Vagina (tissue), 2 donors: ENCODE measurements around the gene RGL1. TPM values are rescaled to one million over a fixed set of nuclear protein-coding genes. Genes with fewer than 3 reads are reported as not detected.

Experiments used
- DNase-seq, 2 donors: peaks; one replicate each; pipeline ENCODE4 v3.0.0-alpha.2; 2017; ENCODE audit errors: extremely low spot score in 2 of 2
- H3K27ac ChIP-seq: fragments of 200-600 bp; sonication (generic); one replicate; pipeline ENCODE4 v1.5.1; 2019
- H3K27me3 ChIP-seq: fragments of 200-600 bp; sonication (generic); one replicate; pipeline ENCODE4 v1.5.1; 2019
- H3K36me3 ChIP-seq, 2 donors: fragments of 200-600 bp; sonication (generic); one replicate each; pipeline ENCODE4 v1.5.1; 2017 to 2019
- H3K4me1 ChIP-seq: fragments of 200-600 bp; sonication (generic); one replicate; pipeline ENCODE4 v1.5.1; 2019
- H3K4me3 ChIP-seq, 2 donors: fragments of 200-600 bp; sonication (generic); 1 replicate in 1 of 2; 2 replicates in 1 of 2; pipeline ENCODE4 v1.5.1; 2016 to 2019
- H3K9me3 ChIP-seq: fragments of 200-600 bp; sonication (generic); one replicate; pipeline ENCODE4 v1.5.1; 2019
- POLR2A ChIP-seq, 2 donors: fragments of 450-650 bp; IDR thresholded peaks; one replicate each; pipeline ENCODE4 v1.6.1; 2017; ENCODE audit warnings: antibody characterized with exemption in 2 of 2, mild to moderate bottlenecking in 2 of 2, moderate library complexity in 2 of 2
- POLR2AphosphoS5 ChIP-seq, 2 donors: sonication (generic); formaldehyde crosslinking; IDR thresholded peaks; one replicate each; pipeline ENCODE4 v1.9.0; 2017; ENCODE audit warnings: antibody characterized with exemption in 2 of 2, mild to moderate bottlenecking in 2 of 2, low read depth in 1 of 2; ENCODE audit not compliant: insufficient read depth in 1 of 2
- intact Hi-C: fragments of 100-400 bp; cut with DNase I; formaldehyde crosslinking; loops from one replicate; pipeline ENCODE4 v1.15.1; 2023
- total RNA-seq: library from RNA; depleted of rRNA; stranded (reverse); fragments of >200 nt; gene quantifications from one replicate; pipeline ENCODE4 v1.2.3, GENCODE V29; 2016
- TF ChIP-seq, protein P1 (sequence below), 3 experiments: fragments of 450-650 bp in 2 of 3; fragments of 200-600 bp in 1 of 3; sonication (generic) in 1 of 3; IDR thresholded peaks; one replicate each; pipeline ENCODE4 v1.5.1; 2017 to 2019; ENCODE audit warnings: antibody characterized with exemption in 3 of 3, mild to moderate bottlenecking in 2 of 3, moderate library complexity in 2 of 3

The RGL1 gene
- total RNA-seq, 1 donor from 2014 or later, result 23.1 TPM

DNA sequence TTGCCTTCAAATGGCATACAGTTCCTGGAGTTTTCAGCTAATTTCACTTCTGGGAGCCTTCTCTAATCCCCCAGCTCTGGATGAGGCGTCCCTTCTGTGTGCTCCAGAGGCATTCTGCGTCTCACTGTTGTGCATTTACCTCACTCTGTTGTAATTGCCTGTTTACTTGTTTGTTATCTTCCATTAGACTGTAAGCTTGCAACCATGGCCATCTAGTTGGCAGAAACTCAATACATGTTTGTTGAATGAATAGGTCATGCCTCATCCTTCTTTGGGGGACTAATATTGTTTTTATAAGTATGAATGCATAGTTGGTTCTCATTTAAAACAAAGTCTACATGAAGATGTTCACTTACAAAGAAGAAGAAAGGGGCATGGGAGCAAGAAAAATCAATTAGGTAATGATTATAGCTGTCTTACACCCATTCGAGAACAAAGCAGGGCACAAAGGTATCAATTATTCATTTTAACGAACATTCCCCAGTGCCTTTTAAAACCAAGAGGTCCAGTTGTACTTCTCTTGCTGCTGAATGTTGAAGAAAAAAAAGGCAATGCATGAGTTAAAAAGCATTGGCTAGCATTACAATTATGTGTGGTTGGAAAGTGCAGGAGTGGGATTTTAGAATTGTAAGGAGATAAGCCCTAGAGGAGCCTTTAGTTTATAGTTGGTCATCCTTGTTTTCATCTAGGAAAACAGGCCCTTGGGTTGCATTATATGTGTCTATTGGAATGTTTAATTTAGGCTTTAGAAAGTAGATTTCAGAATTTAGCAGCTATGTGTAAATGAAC lies 6.0 kb downstream of the RGL1 start:
- DNase-seq, result no peak
- Histone ChIP-seq H3K27me3 (no peaks in the 10 kb centered on the region), H3K36me3 (no peaks in the 10 kb centered on the region), H3K27ac (no peak overlapping the region), H3K4me3 (no peak overlapping the region), H3K4me1 (peaks cover 70% of the 10 kb centered on the region), H3K9me3 (no peaks in the 10 kb centered on the region)
- intact Hi-C loops, result no loop called here
- TF ChIP-seq, protein P1, sequence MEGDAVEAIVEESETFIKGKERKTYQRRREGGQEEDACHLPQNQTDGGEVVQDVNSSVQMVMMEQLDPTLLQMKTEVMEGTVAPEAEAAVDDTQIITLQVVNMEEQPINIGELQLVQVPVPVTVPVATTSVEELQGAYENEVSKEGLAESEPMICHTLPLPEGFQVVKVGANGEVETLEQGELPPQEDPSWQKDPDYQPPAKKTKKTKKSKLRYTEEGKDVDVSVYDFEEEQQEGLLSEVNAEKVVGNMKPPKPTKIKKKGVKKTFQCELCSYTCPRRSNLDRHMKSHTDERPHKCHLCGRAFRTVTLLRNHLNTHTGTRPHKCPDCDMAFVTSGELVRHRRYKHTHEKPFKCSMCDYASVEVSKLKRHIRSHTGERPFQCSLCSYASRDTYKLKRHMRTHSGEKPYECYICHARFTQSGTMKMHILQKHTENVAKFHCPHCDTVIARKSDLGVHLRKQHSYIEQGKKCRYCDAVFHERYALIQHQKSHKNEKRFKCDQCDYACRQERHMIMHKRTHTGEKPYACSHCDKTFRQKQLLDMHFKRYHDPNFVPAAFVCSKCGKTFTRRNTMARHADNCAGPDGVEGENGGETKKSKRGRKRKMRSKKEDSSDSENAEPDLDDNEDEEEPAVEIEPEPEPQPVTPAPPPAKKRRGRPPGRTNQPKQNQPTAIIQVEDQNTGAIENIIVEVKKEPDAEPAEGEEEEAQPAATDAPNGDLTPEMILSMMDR (IDR thresholded peaks at IDR 0.05), result no peak
- TF ChIP-seq POLR2A (IDR thresholded peaks at IDR 0.05), result no peak
- TF ChIP-seq POLR2AphosphoS5 (IDR thresholded peaks at IDR 0.05; ENCODE audit: insufficient read depth in 1 of 2, low read depth in 1 of 2), result no peak

DNA sequence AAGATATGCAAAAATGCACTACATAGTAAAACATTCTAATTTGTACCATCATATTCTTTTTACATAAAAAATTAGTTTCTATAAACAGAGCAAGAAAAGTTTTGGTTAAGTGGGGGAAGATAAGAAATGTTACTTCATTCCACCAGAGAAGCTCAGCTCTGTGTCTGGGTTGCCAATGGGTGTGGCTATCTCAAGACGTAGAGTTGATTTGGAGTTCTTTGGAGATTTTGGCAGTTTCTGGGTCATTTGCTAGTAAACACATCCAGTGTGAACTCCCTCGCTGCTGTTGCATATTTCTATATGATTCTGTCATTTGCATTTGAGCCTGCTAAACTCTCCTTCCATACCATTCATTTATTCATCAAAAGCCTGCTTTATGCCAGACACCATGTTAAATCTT lies 7.2 kb downstream of the RGL1 start:
- H3K27ac ChIP-seq, result no peak overlapping the region
- intact Hi-C loops, result no loop called here
- TF ChIP-seq POLR2A (IDR thresholded peaks at IDR 0.05) (no peak), POLR2AphosphoS5 (IDR thresholded peaks at IDR 0.05; ENCODE audit: insufficient read depth in 1 of 2, low read depth in 1 of 2) (no peak)
- TF ChIP-seq, protein P1 (IDR thresholded peaks at IDR 0.05), result no peak
- DNase-seq, result no peak
- H3K4me1 ChIP-seq, result peaks cover 70% of the 10 kb centered on the region
- H3K27me3 ChIP-seq, result no peaks in the 10 kb centered on the region
- H3K36me3 ChIP-seq, result no peaks in the 10 kb centered on the region
- H3K4me3 ChIP-seq, result no peak overlapping the region
- H3K9me3 ChIP-seq, result no peaks in the 10 kb centered on the region

DNA sequence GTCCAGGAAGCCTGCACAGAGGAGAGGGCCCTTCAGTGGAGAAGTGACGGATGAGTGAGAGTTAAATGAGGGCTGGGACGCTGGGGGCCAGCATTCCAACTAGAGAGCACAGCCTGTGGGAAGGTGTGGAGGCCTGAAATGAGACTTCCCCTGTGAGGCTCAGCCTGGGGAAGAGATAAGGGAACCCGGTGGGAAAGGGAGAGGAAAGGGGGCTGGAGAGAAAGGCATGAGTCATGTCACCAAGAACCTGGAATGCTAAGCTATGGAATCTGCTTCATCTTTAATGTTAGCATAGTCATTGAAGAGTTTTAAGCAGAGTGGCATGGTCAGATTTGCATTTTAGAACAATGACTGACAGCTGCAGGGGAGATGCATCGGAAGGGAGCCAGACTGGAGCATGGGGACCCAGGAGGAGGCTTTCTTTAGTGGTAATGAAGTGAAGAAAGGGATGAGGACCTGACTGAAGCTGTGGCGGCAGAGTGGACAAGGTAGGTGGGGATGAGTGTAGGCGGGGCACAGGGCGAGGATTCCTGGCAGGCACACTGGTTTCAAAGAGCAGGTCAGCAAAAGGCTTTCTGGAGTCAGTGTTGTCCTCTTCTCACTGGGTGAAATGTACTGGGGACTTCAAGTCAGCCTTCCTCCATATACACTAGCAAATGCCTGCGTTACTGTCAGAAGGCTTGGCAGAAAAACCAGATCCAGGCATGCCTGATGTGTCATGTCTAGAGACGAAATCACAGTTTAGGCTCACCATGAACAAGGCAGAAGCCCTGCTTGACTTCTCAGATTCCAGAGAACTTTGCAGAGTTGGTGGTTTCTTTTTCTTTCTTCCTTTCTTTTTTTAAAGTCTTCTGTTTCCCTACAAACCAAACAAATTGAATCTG lies 8.0 kb downstream of the RGL1 start:
- no peak overlapping the region for H3K27ac ChIP-seq

DNA sequence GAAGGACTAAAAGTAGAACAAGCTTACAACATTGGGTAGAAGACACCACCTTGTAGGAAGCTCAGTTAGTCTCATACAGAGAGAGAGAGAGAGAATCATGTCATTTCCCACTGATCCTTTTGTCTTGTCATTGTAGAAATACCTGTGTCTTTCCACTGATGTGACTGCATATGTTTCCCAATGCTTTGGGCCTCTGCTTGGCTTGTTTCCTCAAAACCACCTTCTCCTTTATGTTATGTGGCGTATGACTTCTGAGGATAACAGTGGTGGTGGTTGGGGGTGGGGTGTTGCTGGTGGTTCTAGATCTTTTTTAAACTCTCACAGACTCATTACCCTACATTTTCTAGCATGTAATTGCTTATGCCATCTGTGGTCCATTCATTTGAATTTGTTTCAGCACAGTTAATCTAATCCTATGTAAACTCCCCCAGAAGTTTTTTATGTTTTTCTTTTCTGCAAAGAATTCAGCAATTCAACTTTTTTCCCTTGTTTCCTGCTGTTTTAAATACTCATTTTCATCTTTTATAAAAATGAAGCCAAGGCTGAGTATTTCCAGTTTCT lies 9.3 kb downstream of the RGL1 start:
- Histone ChIP-seq H3K4me3 (no peak overlapping the region), H3K36me3 (no peaks in the 10 kb centered on the region), H3K9me3 (no peaks in the 10 kb centered on the region), H3K4me1 (peaks cover 75% of the 10 kb centered on the region), H3K27ac (no peak overlapping the region), H3K27me3 (no peaks in the 10 kb centered on the region)
- intact Hi-C loops, result no loop called here
- TF ChIP-seq, protein P1 (IDR thresholded peaks at IDR 0.05), result no peak
- no peak for TF ChIP-seq POLR2AphosphoS5 (IDR thresholded peaks at IDR 0.05; ENCODE audit: insufficient read depth in 1 of 2, low read depth in 1 of 2)
- TF ChIP-seq POLR2A (IDR thresholded peaks at IDR 0.05), result no peak
- DNase-seq, result no peak

More for the DNA sequence above, 8.0 kb downstream of the RGL1 start:
- Histone ChIP-seq H3K36me3 (no peaks in the 10 kb centered on the region), H3K4me3 (no peak overlapping the region), H3K27me3 (no peaks in the 10 kb centered on the region), H3K9me3 (no peaks in the 10 kb centered on the region), H3K4me1 (peaks cover 70% of the 10 kb centered on the region)
- intact Hi-C loops, result no loop called here
- DNase-seq, result no peak
- TF ChIP-seq POLR2A (IDR thresholded peaks at IDR 0.05) (no peak), POLR2AphosphoS5 (IDR thresholded peaks at IDR 0.05; ENCODE audit: insufficient read depth in 1 of 2, low read depth in 1 of 2) (no peak)
- TF ChIP-seq, protein P1 (IDR thresholded peaks at IDR 0.05), result no peak
